Stimulated activated CD8-positive, alpha-beta memory T cell treated with anti-CD3 and anti-CD28 coated beads, Interleukin-2, amount 100 ng/mL, for 1 hour (primary cell): ENCODE measurements around the gene RGS2.
A peak's percentile ranks its signal among the peaks of the same experiment; 100 is the strongest.

Experiments
- DNase-seq, 2 donors: peaks; one replicate each; pipeline ENCODE4 v3.0.0-alpha.2; 2020; ENCODE audit warnings: low read depth in 2 of 2

The RGS2 gene

DNA sequence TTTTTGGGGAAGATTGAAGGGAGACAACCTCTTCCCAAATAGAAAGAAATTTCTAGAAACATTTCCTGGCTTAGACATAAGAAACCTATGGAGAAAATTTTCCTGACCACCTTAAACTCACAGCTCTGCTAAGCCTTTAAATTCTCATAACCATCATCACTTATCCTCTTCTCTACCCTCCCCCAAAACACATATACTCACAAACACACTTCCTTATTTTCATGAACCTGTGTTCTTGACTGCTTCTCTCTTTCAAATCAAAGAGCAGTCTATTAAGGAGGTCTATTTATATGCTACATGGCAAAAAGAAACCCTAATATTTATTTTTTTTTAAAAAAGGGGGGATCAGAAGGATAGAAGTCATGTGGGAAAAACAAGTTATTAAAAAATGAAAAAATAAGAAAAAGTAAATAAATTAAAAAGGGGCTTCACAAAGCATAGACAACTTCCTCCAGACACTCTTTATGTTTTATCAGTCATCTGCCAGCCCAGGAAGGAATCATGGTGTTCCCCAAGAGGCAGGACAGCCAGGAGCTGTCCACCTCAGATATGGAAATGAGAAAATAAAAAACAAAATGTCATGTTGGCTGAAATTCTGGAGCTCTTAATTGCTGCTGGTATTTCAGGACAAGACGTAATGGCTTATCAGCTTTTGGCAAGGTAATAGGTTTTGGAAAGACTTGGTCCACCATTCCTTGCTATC lies 12.8 kb upstream of the RGS2 start:
- no peak for DNase-seq

DNA sequence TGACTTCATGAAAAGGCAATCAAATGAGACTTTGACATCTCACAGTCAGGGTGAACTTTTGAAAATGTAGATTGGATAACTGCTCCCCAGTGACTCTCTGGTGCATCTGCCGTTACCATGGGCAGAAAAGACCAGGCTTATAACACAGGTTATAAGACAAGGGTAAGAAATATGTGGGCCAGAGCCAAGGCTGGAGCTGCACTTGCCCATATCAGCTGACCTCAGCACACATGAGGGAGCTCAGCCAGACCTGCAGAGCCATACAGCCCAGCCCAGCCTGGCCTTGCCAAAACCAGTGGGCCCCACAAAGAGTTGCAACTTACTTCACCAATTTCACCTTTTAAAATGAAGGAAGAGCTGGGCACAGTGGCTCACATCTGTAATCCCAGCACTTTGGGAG lies 11.7 kb upstream of the RGS2 start:
- DNase-seq, result no peak

DNA sequence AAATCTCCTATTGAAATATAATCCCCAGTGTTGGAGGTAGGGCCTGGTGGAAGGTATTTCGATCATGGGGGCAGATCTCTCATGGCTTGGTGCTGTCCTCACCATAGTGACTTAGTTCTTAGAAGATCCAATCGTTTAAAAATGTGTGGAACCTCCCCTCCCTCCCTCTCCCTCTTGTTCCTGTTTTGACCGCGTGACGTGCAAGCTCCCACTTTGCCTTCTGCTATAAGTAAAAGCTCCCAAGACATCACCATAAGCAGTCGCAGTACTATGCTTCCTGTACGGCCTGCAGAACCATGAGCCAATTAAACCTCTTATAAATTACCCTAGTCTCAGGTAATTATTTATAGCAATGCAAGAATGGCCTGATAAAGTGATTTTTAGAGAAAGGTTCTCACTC lies 10.9 kb upstream of the RGS2 start:
- DNase-seq, result no peak

GRCh38 chr1:192801451-192801850 lies 7.4 kb upstream of the RGS2 start:
- DNase-seq, result no peak

DNA sequence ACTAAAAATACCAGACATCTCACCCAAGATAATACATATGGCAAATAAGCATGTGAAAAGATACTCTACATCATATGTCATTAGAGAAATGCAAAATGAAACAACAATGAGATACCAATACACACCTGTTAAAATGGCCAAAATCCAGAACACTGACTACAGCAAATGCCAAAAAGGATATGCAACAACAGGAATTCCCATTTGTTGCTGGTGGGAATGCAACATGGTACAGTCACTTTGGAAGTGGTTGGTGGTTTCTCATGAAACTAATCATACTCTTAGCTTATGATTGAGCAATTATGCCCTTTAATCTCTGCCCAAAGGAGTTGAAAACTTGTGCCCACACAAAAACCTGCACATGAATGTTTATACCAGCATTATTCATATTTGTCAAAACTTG lies 6.4 kb upstream of the RGS2 start:
- no peak for DNase-seq

DNA sequence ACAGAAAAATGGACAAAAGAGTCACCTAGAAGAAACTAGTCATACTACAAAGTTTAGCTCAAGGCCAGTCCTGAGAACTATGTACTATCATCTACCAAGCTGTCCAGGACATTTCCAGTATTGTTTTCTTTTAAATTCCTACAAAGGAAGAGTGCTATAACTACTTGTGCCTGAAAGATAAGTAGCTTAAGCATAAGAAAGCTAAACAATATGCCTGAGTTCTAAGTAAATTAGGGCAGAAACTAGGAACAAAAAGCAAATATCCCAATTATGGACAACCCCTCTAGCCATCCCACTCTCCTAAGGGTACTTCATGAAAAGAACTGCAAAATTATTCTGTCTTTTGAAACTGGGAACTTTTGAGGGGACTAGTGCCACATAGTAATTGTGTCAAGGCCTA lies 5.3 kb upstream of the RGS2 start:
- DNase-seq, result no peak

GRCh38 chr1:192805832-192806323 lies 3.0 kb upstream of the RGS2 start:
- no peak for DNase-seq

DNA sequence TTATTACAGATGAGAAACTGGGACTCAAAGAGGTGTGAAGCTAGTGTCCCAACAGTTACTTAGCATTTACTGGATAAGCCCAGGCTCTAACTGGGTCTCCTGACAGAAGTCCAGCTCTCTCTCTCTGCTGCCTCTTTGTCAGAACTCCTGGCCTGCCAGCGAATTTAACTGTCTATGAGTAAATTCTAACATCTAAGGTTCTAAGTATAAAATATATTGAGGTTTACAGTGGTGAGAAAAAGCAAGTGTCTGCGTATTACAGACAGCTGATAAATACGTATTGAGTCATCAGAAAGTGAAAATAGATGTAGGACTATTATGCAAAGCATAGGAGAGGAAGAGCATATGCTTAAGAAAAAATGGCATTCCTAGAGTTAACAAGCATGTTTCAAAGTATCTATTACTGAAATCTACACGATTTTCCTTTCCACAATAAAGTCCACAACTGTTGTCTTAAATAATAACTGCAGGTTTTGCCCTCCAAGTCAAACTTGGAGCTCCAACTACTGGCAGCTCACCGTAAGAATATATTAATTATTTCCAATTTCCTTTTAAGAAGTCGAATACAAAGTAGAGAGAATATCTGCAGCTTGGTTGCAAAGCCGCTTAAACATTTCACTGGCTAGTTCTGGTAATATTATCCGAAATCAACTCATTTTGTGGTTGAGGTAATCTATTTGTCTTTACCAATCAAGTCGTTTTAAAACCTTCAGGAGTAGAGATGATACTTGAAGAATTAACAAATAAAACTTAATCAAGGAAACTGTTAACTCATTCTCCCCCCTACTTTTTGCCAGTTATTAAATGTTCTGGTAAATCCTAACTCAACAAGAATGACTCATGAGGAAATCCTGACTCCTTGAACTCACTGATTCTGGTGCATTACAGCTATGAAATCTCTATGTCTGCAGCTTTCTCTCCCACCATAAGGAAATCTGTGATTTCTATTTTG lies 1.4 kb upstream of the RGS2 start:
- DNase-seq, result no peak

GRCh38 chr1:192808163-192808517 lies 699 bp upstream of the RGS2 start:
- DNase-seq, result no peak

GRCh38 chr1:192809307-192810252 lies 741 bp downstream of the RGS2 start:
- peak in 1 of 2 donors; percentile 15 for DNase-seq

- DNase-seq, result no peak
Observed at GRCh38 chr1:192810253-192810880, 1.5 kb downstream of the RGS2 start.

DNA sequence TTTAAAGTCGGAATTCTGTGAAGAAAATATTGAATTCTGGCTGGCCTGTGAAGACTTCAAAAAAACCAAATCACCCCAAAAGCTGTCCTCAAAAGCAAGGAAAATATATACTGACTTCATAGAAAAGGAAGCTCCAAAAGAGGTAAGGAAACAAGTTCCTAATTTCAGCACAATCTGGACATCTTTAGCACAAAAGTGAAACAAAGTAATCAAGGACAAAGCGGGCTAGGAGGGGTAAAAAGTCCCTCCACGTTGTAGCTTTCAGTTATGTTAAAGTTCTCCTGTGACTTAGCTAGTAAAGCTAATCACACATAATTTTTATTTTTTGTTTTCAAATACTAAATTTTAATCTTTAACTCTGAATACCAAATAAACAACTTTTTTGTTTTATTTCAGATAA lies 2.2 kb downstream of the RGS2 start:
- DNase-seq, result no peak

DNA sequence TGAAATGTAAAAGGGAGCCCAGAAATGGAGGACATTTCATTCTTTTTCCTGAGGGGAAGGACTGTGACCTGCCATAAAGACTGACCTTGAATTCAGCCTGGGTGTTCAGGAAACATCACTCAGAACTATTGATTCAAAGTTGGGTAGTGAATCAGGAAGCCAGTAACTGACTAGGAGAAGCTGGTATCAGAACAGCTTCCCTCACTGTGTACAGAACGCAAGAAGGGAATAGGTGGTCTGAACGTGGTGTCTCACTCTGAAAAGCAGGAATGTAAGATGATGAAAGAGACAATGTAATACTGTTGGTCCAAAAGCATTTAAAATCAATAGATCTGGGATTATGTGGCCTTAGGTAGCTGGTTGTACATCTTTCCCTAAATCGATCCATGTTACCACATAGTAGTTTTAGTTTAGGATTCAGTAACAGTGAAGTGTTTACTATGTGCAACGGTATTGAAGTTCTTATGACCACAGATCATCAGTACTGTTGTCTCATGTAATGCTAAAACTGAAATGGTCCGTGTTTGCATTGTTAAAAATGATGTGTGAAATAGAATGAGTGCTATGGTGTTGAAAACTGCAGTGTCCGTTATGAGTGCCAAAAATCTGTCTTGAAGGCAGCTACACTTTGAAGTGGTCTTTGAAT lies 2.9 kb downstream of the RGS2 start:
- DNase-seq, result no peak

- no peak for DNase-seq
Observed at GRCh38 chr1:192812420-192813209, 3.8 kb downstream of the RGS2 start.

- no peak for DNase-seq
Observed at GRCh38 chr1:192814805-192815204, 6.0 kb downstream of the RGS2 start.

GRCh38 chr1:192817246-192817645 lies 8.4 kb downstream of the RGS2 start:
- DNase-seq, result no peak

- no peak for DNase-seq
Observed at GRCh38 chr1:192821296-192821695, 12.5 kb downstream of the RGS2 start.

GRCh38 chr1:192824511-192824910 lies 15.7 kb downstream of the RGS2 start:
- no peak for DNase-seq

- no peak for DNase-seq
Observed at GRCh38 chr1:192826791-192827546, 18.1 kb downstream of the RGS2 start.
